ENCODE results near the gene HMGN1.
A peak's percentile ranks its signal among the peaks of the same experiment; 100 is the strongest.

Gene HMGN1

GRCh38 chr21:39326607-39327307 lies 22.1 kb downstream of the HMGN1 start:
- DNase-seq: no peak

DNA sequence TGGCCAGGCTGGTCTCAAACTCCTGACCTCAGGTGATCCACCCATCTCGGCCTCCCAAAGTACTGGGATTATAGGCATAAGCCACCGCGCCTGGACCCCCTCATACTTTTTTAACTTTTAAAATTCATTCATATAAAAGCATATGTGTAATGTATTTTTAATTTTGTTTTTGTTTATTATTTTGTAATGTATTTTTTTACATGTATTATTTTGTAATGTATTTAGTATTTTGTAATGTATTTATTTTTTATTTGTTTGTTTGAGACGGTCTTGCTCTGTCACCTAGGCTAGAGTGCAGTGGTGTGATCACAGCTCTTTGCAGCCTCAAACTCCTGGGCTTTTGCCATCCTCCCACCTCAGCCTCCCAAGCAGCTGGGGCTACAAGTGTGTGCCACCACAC lies 23.4 kb downstream of the HMGN1 start:
- no peak for DNase-seq

GRCh38 chr21:39321424-39321823 lies 27.5 kb downstream of the HMGN1 start:
- no peak for DNase-seq

GRCh38 chr21:39319814-39320332 lies 29.0 kb downstream of the HMGN1 start:
- no peak for DNase-seq

DNA sequence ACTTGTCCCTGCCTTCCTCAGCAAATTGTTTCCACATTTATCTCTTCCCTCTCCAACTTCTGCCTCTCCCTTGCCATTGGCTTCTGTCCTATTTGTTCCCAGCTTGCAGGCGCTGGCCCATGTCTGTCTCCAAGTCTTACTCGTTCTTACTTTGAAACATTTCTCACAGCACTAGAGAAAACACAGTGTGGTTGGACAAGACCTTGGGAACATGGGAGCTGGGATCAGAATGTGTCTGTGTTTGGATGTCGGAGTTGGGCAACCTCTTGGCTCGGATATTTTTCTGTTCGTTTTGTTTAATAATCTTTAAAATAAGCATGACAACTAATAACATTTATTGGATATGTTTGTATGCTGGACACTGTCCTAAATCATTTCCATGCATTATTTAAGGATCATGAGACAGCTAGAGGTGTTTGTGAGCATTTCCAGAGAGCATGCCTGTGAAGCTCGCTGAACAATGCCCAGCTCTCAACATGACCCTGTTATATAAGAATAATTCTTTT lies 29.6 kb downstream of the HMGN1 start:
- no peak for DNase-seq

GRCh38 chr21:39318091-39318959 lies 30.6 kb downstream of the HMGN1 start:
- no peak for DNase-seq

DNA sequence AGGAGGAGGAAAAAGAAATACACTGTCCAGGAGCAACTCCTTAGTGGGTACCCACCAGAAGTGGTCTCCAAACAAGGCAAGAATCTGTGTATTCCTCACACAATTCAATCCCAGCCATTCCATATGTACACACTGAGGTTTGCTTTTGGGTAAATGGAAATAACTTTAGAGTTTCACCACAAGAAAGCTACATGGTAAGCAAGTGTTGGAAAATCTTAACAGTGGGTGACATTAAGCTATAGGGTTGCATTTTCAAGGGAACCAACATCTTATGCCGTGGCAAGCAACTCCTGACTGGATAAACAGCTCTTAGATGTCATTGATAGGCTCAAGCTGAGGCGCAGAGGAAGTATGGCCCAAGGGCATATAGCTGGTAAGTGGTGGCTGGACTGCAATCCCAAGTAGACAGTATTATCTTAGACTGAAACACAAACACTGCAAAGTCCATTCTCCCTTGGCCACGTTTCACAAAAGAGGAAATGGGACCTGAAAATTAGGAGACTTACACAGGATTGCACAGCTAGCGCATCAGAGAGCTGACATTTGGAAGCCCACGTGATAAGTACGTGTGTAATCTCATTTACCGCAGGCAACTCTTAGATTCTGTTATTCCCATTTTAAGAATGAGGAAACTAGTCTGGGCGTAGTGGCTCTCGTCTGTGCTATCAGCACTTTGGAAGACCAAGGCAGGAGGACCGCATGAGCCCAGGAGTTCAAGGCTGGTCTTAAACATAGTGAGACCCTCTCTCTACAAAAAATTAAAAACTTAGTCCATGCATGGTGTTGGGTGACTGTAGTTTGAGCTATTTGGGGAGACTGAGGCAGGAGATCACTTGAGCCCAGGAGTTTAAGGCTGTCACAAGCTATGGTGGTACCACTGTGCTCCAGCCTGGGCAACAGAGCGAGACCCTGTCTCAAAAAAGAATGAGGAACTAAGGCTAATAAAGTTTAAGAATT lies 31.5 kb downstream of the HMGN1 start:
- peak; percentile 68 to 87 (median 83) for DNase-seq

DNA sequence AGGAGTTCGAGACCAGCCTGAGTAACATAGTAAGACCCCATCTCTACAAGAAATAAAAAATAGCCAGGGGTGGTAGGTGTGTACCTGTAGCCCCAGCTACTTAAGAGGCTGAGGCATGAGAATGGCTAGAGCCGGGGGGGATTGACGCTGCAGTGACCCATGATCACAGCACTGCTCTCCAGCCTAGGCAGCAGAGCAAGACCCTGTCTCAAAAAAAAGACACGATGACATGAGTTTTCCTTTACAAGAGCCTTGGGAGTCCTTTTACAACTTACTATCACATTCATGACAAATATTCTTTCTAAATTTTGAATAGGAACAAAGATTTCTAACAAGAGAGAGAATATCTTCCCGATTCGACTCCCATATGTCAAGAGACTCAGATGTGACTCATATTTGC lies 32.2 kb downstream of the HMGN1 start:
- no peak for DNase-seq

- DNase-seq: peak; percentile 23 to 57 (median 49)
These were observed 33.1 kb downstream of the HMGN1 start for GRCh38 chr21:39315603-39316445.

DNA sequence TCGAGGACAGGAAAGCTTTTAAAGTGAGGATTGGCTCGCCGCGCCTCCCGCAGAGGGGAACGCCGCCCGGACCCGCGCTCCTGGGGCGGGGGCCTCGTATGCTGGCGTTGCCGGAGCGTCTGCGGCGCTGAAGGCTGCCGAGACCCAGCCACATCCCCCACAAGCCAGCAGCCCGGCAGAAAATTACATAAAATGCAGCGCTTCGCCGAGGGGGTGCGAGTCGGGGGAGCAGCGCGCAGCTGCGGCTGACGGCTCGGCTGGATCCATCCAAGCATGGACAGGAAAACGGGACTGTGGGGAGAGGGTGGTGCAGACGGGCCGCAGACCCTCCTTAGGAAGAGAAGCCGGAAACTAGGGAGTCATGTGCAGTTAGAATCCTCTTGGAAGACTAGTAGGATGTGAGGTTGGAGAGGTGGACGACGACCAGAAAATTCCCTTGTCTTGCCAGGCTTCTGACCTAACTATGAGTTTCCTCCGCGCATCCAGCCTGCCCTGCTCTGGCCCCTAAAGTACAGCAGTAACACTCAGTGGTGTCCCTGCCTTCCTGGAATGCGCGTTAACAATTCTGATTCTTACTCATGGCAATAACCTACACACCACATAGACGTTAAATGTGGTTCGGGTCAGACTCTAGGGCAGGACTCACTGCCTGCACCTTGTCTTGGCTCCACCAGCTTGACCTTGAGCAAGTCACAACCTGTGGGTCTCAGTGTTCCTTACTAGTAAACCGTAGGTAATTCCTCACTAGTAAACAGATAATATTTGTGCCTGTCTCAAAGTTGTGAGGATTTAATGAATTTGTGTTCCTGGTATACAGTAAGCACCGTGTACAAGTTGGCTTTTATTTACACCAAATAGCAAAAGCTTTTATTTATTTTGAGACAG lies 34.5 kb downstream of the HMGN1 start:
- peak; percentile 35 to 50 (median 43) for DNase-seq

DNA sequence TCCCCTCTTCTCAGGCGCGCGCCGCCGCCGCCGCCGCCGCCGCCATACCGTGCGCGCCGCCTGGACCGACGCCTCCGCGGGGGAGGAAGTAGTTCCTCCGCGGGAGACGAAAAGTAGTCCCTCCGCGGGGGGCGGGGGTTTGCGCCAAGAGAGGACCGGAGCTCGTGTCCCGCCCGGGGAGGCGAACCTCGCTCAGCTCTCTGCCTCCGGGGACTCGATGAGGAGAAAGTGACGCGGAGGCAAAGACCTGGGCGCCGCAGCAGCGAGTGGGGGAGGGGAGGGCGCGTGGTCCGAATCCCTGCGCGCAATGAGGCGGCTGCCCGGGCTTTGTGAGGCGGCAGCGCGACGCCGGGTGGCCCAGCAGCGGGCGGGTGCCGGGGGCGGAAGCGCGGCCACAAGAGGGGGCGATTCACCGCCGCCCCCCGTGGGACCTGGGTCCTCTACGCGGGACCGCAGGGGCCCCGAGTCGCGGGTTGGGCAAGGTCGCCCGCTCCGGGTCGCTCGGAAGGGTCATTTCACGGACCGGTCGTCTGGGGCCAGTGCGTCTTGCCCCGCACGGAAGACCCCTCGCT lies 35.2 kb downstream of the HMGN1 start, which contains the start of gene BRWD1:
TSS of gene BRWD1 (minus strand) at position 62 of the 572 bp plus-strand sequence. CDS start 141 bp downstream, outside the sequence.
- DNase-seq: peak; percentile 81 to 95 (median 90)

GRCh38 chr21:39313042-39313570 lies 35.8 kb downstream of the HMGN1 start:
- DNase-seq: peak in 2 of 3 donors; percentile 5 to 33

GRCh38 chr21:39312112-39313041 lies 36.5 kb downstream of the HMGN1 start:
- DNase-seq: peak; percentile 93 to 95 (median 95)

DNA sequence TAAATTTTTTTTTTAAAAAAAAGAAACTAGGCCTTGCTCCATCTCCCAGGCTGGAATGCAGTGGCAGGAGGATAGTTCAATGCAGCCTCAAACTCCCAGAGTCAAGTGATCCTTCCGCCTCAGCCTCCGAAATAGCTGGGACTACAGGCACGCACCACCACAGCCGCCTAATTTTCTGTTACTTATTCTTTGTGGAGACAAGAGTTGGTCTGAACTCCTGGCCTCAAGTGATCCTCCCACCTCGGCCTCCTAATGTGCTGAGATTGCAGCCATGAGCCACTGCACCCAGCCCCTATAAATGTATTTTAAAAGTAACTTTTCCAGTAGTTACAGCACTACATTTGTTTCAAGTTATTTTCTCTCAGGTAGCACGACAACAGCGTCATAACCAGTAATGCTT lies 37.7 kb downstream of the HMGN1 start:
- DNase-seq: no peak

DNA sequence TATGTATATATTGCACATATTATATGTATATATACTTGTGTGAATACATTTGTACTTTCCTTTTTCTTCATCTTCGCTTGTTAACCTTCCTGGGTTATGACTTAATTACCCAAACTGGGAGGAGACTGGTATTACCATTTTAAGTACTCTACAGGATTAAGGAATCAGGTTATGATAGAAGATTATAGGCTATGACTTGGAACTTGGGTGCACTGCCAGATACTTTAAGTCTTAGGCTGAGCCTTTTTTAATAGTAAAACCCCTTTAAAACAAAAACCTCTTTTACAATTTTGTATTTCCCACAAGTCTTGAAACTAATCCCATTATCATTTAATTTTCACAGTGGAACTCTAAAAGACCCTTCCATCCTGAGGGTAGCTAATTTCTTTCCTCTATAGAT lies 41.4 kb downstream of the HMGN1 start:
- no peak for DNase-seq

- DNase-seq: no peak
These were observed 48.3 kb downstream of the HMGN1 start for GRCh38 chr21:39300587-39300986.

GRCh38 chr21:39296891-39297290 lies 52.0 kb downstream of the HMGN1 start:
- DNase-seq: no peak

Measured in suppressor macrophage treated with lipopolysaccharide for 1 hour (primary cell).